Raji (cell line): ENCODE measurements around the gene GEMIN2.
A peak's percentile ranks its signal among the peaks of the same experiment; 100 is the strongest.

Source experiments
- POLR2A ChIP-seq: IDR thresholded peaks from 2 replicates; pipeline ENCODE4 v1.6.1; 2011; ENCODE audit warnings: low read depth, low read length, control low read depth; ENCODE audit not compliant: insufficient read depth

The GEMIN2 gene

GRCh38 chr14:39174560-39175444, 60.7 kb downstream of the GEMIN2 start, which contains the start of gene PNN:
PNN (plus strand) TSS chr14:39175254; CDS start chr14:39175280, 26 bp downstream.
- TF ChIP-seq POLR2A = peak; percentile 83

DNA sequence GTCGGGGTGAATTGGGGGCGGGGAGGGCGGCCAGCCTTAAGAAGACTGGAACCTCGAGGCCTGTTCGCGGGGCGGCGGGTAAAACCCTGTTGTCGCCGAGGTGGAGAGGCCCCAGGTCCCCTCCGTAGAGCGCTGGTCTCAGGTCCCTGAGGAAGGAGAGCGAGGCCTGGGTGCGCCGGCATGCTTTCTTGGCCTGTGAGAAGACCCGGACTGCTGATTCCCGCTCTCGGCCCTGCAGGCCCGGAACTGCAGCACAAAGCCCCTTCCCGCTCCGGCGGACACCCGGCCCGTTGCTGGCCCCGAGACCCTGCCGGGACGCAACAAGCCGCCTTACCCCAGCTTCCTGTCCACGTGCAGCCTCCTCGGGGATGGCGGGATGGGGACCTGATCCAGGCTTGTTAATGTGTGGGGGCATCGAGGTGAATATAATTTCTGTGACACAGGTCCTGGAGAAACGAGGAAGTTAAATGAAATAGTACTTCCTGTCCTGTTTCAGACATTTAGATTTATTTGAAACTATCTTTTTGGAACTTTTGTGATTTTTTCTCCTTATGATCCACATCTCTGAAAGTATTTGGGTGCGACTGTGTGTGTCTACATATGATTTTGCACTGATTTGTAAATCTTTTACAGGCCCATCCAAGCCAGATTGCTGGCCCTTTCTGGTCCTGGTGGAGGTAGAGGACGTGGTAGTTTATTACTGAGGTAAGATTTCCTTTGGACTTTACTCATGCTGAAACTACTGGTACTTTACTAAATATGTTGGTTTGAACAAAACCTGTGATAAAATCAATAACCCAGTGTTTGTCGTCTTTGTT, 61.5 kb downstream of the GEMIN2 start:
- no peak for TF ChIP-seq POLR2A

DNA sequence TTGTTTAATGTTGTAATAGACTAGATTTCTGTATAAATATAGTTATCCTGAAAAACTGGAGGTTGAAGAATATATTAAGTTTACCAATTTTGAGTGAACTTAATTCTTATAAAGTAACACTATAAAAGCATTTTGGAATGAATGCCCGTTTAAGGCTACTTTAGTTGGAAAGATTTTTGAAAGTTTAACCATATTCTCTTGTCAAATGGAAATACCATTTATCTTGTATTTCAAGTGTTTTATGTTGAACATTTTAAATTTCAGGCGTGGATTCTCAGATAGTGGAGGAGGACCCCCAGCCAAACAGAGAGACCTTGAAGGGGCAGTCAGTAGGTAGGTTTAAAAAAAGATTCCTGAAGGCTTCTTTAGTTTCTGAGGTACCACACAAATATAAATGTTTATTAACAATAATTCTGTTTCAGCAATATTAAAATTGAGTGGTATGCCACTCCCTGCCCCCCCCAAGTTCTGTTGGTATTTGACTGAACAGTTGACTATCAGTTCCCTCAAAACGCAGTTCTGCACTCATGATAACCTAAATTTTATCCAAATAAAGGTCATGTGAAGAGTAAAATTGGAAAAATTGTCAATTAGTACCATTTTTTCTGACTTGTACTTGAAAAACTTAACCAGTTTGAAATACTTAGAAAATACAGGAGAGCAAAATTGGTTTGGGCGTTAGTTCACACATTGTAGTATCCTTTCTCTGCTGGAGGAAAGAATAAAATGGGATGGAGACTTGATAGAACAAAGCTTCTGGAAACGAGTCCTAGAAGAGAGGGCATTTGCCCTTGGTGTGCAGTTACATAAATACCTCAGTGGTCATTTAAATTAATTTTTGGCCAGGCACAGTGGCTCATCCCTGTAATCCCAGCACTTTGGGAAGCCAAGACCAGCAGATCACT, 62.4 kb downstream of the GEMIN2 start:
- no peak for TF ChIP-seq POLR2A

DNA sequence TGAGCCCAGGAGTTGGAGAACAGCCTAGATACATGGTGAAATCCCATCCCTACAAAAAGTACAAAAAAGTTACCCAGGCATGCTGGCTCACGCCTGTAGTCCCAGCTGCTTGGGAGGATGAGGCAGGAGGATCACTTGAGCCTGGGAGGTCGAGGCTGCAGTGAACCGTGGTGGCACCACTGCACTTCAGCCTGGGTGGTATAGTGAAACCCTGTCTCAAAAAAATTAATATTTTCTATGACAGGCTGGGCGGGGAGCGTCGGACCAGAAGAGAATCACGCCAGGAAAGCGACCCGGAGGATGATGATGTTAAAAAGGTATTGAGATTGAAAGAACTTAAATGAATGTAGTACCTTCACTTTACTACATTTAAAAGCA, 63.0 kb downstream of the GEMIN2 start:
- TF ChIP-seq POLR2A = no peak

DNA sequence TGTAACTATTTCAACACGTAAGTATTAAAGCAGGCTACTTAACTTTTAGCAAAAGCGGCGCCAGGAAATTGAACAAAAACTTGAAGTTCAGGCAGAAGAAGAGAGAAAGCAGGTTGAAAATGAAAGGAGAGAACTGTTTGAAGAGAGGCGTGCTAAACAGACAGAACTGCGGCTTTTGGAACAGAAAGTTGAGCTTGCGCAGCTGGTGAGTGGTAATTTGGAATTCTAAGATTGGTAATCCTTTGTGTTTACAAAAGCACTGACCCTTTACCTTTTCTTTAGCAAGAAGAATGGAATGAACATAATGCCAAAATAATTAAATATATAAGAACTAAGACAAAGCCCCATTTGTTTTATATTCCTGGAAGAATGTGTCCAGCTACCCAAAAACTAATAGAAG, 64.9 kb downstream of the GEMIN2 start:
- TF ChIP-seq POLR2A = no peak

- TF ChIP-seq POLR2A = no peak
These were observed 66.4 kb downstream of the GEMIN2 start for GRCh38 chr14:39180553-39180952.

GRCh38 chr14:39181026-39181692, 67.0 kb downstream of the GEMIN2 start:
- no peak for TF ChIP-seq POLR2A

GRCh38 chr14:39181693-39182047, 67.5 kb downstream of the GEMIN2 start:
- no peak for TF ChIP-seq POLR2A

DNA sequence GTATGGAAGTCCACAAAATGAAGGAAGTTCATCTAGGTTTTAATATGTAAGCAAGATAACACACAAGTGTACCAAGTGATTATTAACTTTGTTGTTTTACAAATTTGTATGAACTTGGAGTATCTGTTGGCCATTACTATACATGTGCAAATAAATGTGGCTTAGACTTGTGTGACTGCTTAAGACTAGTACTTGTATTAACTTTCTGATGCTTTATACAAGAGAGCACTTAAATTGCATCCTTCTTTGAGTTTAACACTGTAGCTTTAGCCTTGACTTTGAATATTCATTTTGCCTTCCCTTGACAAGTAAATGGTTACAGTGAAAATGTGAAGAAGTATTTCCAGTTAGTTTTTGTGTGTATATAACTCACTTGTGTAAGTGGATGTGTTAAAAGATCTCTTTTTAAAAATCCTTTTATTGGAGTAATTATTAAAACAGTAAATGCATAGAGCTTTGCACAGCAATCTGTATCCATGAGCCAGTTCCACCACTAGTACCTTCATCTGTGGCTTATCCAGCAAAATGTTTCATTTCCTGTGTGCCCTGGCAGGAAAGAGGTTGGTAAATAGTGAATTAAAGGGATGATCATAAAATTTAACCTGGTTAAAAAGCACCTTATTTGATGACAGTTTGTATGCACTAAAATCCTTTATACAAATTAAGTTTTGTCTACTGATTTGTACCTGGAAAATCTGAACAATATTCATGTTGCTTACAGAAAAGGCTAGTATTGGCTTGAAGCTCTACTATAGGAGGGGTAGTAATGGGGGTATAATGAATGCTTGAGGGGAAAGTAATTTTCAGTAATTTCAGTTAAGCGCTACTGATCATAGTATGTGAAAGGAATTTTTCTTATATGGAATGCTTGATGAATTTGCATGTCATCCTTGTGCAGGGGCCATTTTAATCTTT, 68.9 kb downstream of the GEMIN2 start:
- no peak for TF ChIP-seq POLR2A

- no peak for TF ChIP-seq POLR2A
These were observed 70.6 kb downstream of the GEMIN2 start for GRCh38 chr14:39184628-39185255.

- TF ChIP-seq POLR2A = no peak
These were observed 71.3 kb downstream of the GEMIN2 start for GRCh38 chr14:39185256-39186049.
